Measurements from ENCODE around the gene ADGRG2. TPM values are rescaled to one million over a fixed set of nuclear protein-coding genes. Genes with fewer than 3 reads are reported as not detected.
"Not testable (repeated sequence)": the region's sequence is repeated elsewhere in the genome, so short reads cannot be mapped to it uniquely, and the experiment has no call there.

The ADGRG2 gene
- total and polyA plus RNA-seq, 9 donors, result 2.5 to 31.8 (median 9.4) TPM

- Histone ChIP-seq H3K27ac (ENCODE audit: low read length) (no peak overlapping the region), H3K9me3 (replicated peaks; ENCODE audit: control insufficient read depth, low read depth, low read length) (no peaks in the 10 kb centered on the region), H3K27me3 (ENCODE audit: control insufficient read depth, insufficient read depth, low read length) (peaks cover 14% of the 10 kb centered on the region), H3K36me3 (ENCODE audit: control insufficient read depth, insufficient read depth, low read length) (no peaks in the 10 kb centered on the region), H3K4me1 (ENCODE audit: control insufficient read depth, insufficient read depth, low read length) (no peaks in the 10 kb centered on the region), H3K4me3 (ENCODE audit: low read length) (no peak overlapping the region)
- WGBS (ENCODE audit: insufficient coverage), result 0% methylated on average over 1 of the region's 3 CpGs
- DNase-seq, result peak; percentile 32
These were observed 105.0 kb downstream of the ADGRG2 start for GRCh38 chrX:19017271-19017670.

GRCh38 chrX:19016614-19017013, 105.7 kb downstream of the ADGRG2 start:
- peaks cover 14% of the 10 kb centered on the region for H3K27me3 ChIP-seq (ENCODE audit: control insufficient read depth, insufficient read depth, low read length)
- not testable (repeated sequence) for DNase-seq; H3K4me1 ChIP-seq (ENCODE audit: control insufficient read depth, insufficient read depth, low read length); H3K4me3 ChIP-seq (ENCODE audit: low read length); H3K36me3 ChIP-seq (ENCODE audit: control insufficient read depth, insufficient read depth, low read length); H3K27ac ChIP-seq (ENCODE audit: low read length); H3K9me3 ChIP-seq (replicated peaks; ENCODE audit: control insufficient read depth, low read depth, low read length)
- WGBS (ENCODE audit: insufficient coverage), result 86% methylated on average over 7 of the region's 8 CpGs

GRCh38 chrX:19007868-19008267, 114.4 kb downstream of the ADGRG2 start:
- Histone ChIP-seq H3K36me3 (ENCODE audit: control insufficient read depth, insufficient read depth, low read length) (peaks cover 3% of the 10 kb centered on the region), H3K9me3 (replicated peaks; ENCODE audit: control insufficient read depth, low read depth, low read length) (no peaks in the 10 kb centered on the region), H3K4me1 (ENCODE audit: control insufficient read depth, insufficient read depth, low read length) (no peaks in the 10 kb centered on the region), H3K4me3 (ENCODE audit: low read length) (no peak overlapping the region), H3K27ac (ENCODE audit: low read length) (no peak overlapping the region), H3K27me3 (ENCODE audit: control insufficient read depth, insufficient read depth, low read length) (peaks cover 5% of the 10 kb centered on the region)
- no peak for DNase-seq
- 83% methylated on average over 1 of the region's 4 CpGs for WGBS (ENCODE audit: insufficient coverage)

- H3K9me3 ChIP-seq (replicated peaks; ENCODE audit: control insufficient read depth, low read depth, low read length), result no peaks in the 10 kb centered on the region
- H3K36me3 ChIP-seq (ENCODE audit: control insufficient read depth, insufficient read depth, low read length), result peaks cover 3% of the 10 kb centered on the region
- H3K4me1 ChIP-seq (ENCODE audit: control insufficient read depth, insufficient read depth, low read length), result no peaks in the 10 kb centered on the region
- no peak for DNase-seq
- 89% methylated on average over 4 of the region's 7 CpGs for WGBS (ENCODE audit: insufficient coverage)
- no peak overlapping the region for H3K27ac ChIP-seq (ENCODE audit: low read length)
- peaks cover 3% of the 10 kb centered on the region for H3K27me3 ChIP-seq (ENCODE audit: control insufficient read depth, insufficient read depth, low read length)
- no peak overlapping the region for H3K4me3 ChIP-seq (ENCODE audit: low read length)
These were observed 115.3 kb downstream of the ADGRG2 start for GRCh38 chrX:19007011-19007410.

- DNase-seq, result no peak
- 70% methylated on average over 4 of the region's 4 CpGs for whole genome bisulfite sequencing (ENCODE audit: insufficient coverage)
- Histone ChIP-seq H3K27me3 (ENCODE audit: control insufficient read depth, insufficient read depth, low read length) (peaks cover 6% of the 10 kb centered on the region), H3K4me3 (ENCODE audit: low read length) (no peak overlapping the region), H3K27ac (ENCODE audit: low read length) (no peak overlapping the region), H3K4me1 (ENCODE audit: control insufficient read depth, insufficient read depth, low read length) (no peaks in the 10 kb centered on the region), H3K36me3 (ENCODE audit: control insufficient read depth, insufficient read depth, low read length) (peaks cover 3% of the 10 kb centered on the region), H3K9me3 (replicated peaks; ENCODE audit: control insufficient read depth, low read depth, low read length) (no peaks in the 10 kb centered on the region)
These were observed 116.4 kb downstream of the ADGRG2 start for GRCh38 chrX:19005909-19006308.

GRCh38 chrX:19003756-19004155, 118.5 kb downstream of the ADGRG2 start:
- DNase-seq, result peak; percentile 66

GRCh38 chrX:18998653-18999052, 123.6 kb downstream of the ADGRG2 start:
- H3K36me3 ChIP-seq (ENCODE audit: control insufficient read depth, insufficient read depth, low read length), result no peaks in the 10 kb centered on the region
- DNase-seq, result no peak
- WGBS (ENCODE audit: insufficient coverage), result 67% methylated on average over 1 of the region's 1 CpG

More at GRCh38 chrX:19003756-19004155, 118.5 kb downstream of the ADGRG2 start:
- Histone ChIP-seq H3K27me3 (ENCODE audit: control insufficient read depth, insufficient read depth, low read length) (peaks cover 9% of the 10 kb centered on the region), H3K4me3 (ENCODE audit: low read length) (no peak overlapping the region), H3K36me3 (ENCODE audit: control insufficient read depth, insufficient read depth, low read length) (peaks cover 3% of the 10 kb centered on the region), H3K4me1 (ENCODE audit: control insufficient read depth, insufficient read depth, low read length) (no peaks in the 10 kb centered on the region), H3K27ac (ENCODE audit: low read length) (no peak overlapping the region), H3K9me3 (replicated peaks; ENCODE audit: control insufficient read depth, low read depth, low read length) (no peaks in the 10 kb centered on the region)
- WGBS (ENCODE audit: insufficient coverage), result no CpG with 5 or more reads among the region's 5 CpGs

GRCh38 chrX:18997916-18998315, 124.4 kb downstream of the ADGRG2 start:
- peaks cover 18% of the 10 kb centered on the region for H3K27me3 ChIP-seq (ENCODE audit: control insufficient read depth, insufficient read depth, low read length)
- no peak for DNase-seq
- WGBS (ENCODE audit: insufficient coverage), result 60% methylated on average over 1 of the region's 4 CpGs
- H3K27ac ChIP-seq (ENCODE audit: low read length), result no peak overlapping the region
- no peaks in the 10 kb centered on the region for H3K9me3 ChIP-seq (replicated peaks; ENCODE audit: control insufficient read depth, low read depth, low read length)
- no peaks in the 10 kb centered on the region for H3K4me1 ChIP-seq (ENCODE audit: control insufficient read depth, insufficient read depth, low read length)
- no peaks in the 10 kb centered on the region for H3K36me3 ChIP-seq (ENCODE audit: control insufficient read depth, insufficient read depth, low read length)
- H3K4me3 ChIP-seq (ENCODE audit: low read length), result no peak overlapping the region

More at GRCh38 chrX:18998653-18999052, 123.6 kb downstream of the ADGRG2 start:
- no peak overlapping the region for H3K4me3 ChIP-seq (ENCODE audit: low read length)
- no peak overlapping the region for H3K27ac ChIP-seq (ENCODE audit: low read length)
- H3K4me1 ChIP-seq (ENCODE audit: control insufficient read depth, insufficient read depth, low read length), result no peaks in the 10 kb centered on the region
- no peaks in the 10 kb centered on the region for H3K9me3 ChIP-seq (replicated peaks; ENCODE audit: control insufficient read depth, low read depth, low read length)
- peaks cover 14% of the 10 kb centered on the region for H3K27me3 ChIP-seq (ENCODE audit: control insufficient read depth, insufficient read depth, low read length)

- H3K9me3 ChIP-seq (replicated peaks; ENCODE audit: control insufficient read depth, low read depth, low read length), result no peaks in the 10 kb centered on the region
- peaks cover 21% of the 10 kb centered on the region for H3K27me3 ChIP-seq (ENCODE audit: control insufficient read depth, insufficient read depth, low read length)
- H3K36me3 ChIP-seq (ENCODE audit: control insufficient read depth, insufficient read depth, low read length), result no peaks in the 10 kb centered on the region
- no peak for DNase-seq
- no peak overlapping the region for H3K27ac ChIP-seq (ENCODE audit: low read length)
- no peaks in the 10 kb centered on the region for H3K4me1 ChIP-seq (ENCODE audit: control insufficient read depth, insufficient read depth, low read length)
- H3K4me3 ChIP-seq (ENCODE audit: low read length), result no peak overlapping the region
These were observed 125.7 kb downstream of the ADGRG2 start for GRCh38 chrX:18996536-18996935.

GRCh38 chrX:18995221-18995620, 127.0 kb downstream of the ADGRG2 start:
- H3K4me3 ChIP-seq (ENCODE audit: low read length), result no peak overlapping the region
- DNase-seq, result no peak
- H3K36me3 ChIP-seq (ENCODE audit: control insufficient read depth, insufficient read depth, low read length), result no peaks in the 10 kb centered on the region
- H3K27ac ChIP-seq (ENCODE audit: low read length), result no peak overlapping the region
- H3K9me3 ChIP-seq (replicated peaks; ENCODE audit: control insufficient read depth, low read depth, low read length), result no peaks in the 10 kb centered on the region
- WGBS (ENCODE audit: insufficient coverage), result no CpG with 5 or more reads among the region's 3 CpGs
- H3K4me1 ChIP-seq (ENCODE audit: control insufficient read depth, insufficient read depth, low read length), result no peaks in the 10 kb centered on the region
- H3K27me3 ChIP-seq (ENCODE audit: control insufficient read depth, insufficient read depth, low read length), result peaks cover 16% of the 10 kb centered on the region

- Histone ChIP-seq H3K27ac (ENCODE audit: low read length) (no peak overlapping the region), H3K9me3 (replicated peaks; ENCODE audit: control insufficient read depth, low read depth, low read length) (no peaks in the 10 kb centered on the region), H3K4me3 (ENCODE audit: low read length) (no peak overlapping the region), H3K36me3 (ENCODE audit: control insufficient read depth, insufficient read depth, low read length) (no peaks in the 10 kb centered on the region), H3K4me1 (ENCODE audit: control insufficient read depth, insufficient read depth, low read length) (no peaks in the 10 kb centered on the region), H3K27me3 (ENCODE audit: control insufficient read depth, insufficient read depth, low read length) (peaks cover 15% of the 10 kb centered on the region)
- DNase-seq, result no peak
- WGBS (ENCODE audit: insufficient coverage), result no CpG with 5 or more reads among the region's 3 CpGs
These were observed 127.6 kb downstream of the ADGRG2 start for GRCh38 chrX:18994713-18995112.
